M059J (cell line): ENCODE measurements around the gene PLGLB1. TPM values are rescaled to one million over a fixed set of nuclear protein-coding genes. Genes with fewer than 3 reads are reported as not detected.
"Not testable (repeated sequence)": the region's sequence is repeated elsewhere in the genome, so short reads cannot be mapped to it uniquely, and the experiment has no call there.

Experiments used
- DNase-seq: peaks from one replicate; pipeline ENCODE4 v3.0.0-alpha.2; 2012; ENCODE audit warnings: low read depth
- total RNA-seq: library from RNA; depleted of rRNA; stranded (reverse); fragments of >200 nt; shearing (Covaris generic); gene quantifications from 2 replicates; pipeline ENCODE4 v1.2.3, GENCODE V29; 2014; rRNA removed

Gene PLGLB1
- total RNA-seq, result 0.49 TPM in 1 of 2 replicates, not detected in the other

- DNase-seq, result not testable (repeated sequence)
These were observed at the start of gene PLGLB1 for GRCh38 chr2:87021744-87022143. Gene PLGLB1, minus strand, starts transcription at chr2:87021844. Its CDS starts 61 bp downstream, at chr2:87021783.

DNA sequence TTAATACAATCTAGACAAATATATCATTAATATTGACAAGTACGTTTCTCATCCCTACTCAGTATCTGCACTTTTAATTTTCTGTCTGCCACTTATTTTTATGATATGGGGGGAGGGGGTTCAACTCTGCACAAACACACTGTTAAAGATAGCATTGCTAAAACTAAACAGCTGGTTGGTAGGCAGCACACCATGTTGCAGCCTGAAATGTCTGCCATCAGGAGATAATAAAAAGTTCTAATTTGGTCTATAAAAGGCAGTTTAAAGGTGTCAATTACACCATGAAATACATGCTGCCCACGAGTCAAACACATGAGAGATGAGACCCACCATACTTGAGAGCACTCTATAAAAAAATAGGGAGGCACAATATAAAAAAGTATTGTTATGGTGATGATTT is 42.7 kb upstream of the PLGLB1 start:
- not testable (repeated sequence) for DNase-seq

DNA sequence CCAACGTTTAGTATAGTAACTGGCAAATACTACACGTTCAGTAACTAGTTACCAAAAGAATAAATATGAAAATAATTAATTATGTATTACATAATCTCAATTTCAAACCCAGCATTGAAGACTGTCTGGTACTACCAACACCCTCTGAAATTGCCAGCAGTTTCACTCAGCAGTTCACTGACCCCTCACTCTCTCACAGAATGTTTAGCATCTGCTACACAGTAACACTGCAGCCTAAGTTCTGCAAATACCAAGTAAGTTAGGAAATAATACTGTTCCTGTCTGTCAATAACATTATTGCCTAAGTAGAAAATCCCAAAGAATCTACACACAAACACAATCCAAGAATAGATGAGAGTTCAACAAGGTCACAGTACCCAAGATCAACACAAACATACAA is 41.8 kb upstream of the PLGLB1 start:
- not testable (repeated sequence) for DNase-seq

- not testable (repeated sequence) for DNase-seq
These were observed 39.9 kb upstream of the PLGLB1 start for GRCh38 chr2:87061519-87061918.

GRCh38 chr2:87057606-87058005 is 36.0 kb upstream of the PLGLB1 start:
- DNase-seq, result not testable (repeated sequence)

GRCh38 chr2:87056843-87057242 is 35.2 kb upstream of the PLGLB1 start:
- not testable (repeated sequence) for DNase-seq

GRCh38 chr2:87056435-87056834 is 34.8 kb upstream of the PLGLB1 start:
- DNase-seq, result not testable (repeated sequence)

- DNase-seq, result not testable (repeated sequence)
These were observed 32.7 kb upstream of the PLGLB1 start for GRCh38 chr2:87054375-87054774.

DNA sequence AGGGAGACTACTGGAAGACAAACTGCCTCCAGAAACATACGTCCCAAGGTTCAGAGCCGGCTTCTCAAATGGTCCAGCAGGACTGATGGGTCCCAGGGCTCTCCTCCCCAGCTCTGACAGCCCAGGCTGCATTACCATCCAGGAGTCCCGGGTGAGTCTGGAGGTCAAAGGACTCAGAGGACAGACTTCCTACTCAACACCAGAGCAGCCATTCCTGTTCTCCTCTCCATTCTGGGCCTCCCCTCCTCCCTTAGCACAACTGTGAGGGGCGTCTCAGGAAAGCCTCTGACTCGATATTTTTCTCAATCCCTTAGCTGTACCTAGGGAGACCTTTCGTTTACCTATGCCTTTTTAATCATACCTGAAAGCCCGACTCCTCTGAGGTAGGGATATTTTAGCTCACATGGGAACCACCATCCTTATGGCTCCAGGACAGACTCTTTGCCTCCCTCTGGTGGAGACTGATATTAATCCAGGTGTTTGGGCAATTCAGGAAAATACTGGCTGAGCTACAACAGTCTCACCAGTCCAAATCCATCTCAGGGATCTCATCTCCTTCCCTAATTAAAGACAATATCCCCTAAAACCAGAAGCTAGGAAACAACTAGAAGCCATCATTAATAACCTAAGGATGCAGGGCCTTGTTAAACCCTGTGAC is 19.8 kb upstream of the PLGLB1 start:
- not testable (repeated sequence) for DNase-seq

DNA sequence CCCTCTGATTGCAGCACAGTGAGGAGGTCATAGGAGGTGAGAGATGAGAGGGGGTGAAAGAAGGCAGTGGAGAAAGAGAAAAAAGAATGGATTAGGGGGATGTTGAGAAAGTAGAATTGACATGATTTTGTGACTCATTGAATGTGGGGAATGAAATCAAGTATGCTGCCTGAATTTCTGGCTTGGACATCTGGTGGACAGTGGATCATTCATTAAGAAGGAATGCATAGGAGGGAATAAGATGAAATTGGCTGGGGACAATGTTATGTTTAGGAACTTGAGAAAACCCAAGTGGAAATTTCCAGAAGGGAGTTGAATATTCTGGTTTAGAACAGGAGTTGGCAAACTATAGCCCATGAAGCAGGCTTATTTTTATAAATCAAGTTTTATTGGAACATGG is 7.0 kb upstream of the PLGLB1 start:
- DNase-seq, result not testable (repeated sequence)

DNA sequence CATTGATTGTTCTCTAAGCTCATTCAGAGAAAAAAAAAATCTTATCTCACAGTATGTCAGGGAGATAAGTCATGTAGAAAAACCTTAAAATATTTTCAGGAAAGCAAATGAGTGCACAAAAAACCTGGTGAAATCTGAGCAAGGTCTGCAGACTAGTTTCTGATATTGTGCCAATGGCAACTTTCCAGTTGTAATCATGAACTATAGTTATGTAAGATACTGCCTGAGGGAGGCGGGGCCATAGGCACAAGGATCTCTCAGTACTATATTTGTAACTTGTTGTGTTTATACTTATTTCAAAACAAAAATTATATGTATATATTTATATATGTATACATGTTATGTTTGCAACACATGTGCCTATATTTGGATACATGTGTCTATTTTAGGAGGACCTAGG is 5.2 kb upstream of the PLGLB1 start:
- not testable (repeated sequence) for DNase-seq

DNA sequence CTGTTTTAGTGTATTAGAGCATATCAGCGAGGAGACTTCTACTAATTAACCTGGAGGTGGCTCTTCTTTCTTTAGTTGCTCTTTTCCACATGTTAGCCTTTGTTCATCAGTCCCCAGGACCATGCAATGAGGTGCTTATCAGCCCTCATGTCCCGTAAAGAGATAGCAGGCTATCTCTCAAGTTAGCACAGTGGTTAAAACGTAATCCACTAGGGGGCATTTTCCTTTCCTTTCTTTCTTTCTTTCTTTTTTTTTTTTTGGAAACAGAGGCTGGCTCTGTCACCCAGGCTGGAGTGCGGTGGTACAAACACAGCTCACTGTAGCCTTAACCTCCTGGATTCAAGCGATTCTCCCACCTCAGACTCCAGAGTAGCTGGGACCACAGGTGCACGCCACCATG is 4.3 kb upstream of the PLGLB1 start:
- not testable (repeated sequence) for DNase-seq

DNA sequence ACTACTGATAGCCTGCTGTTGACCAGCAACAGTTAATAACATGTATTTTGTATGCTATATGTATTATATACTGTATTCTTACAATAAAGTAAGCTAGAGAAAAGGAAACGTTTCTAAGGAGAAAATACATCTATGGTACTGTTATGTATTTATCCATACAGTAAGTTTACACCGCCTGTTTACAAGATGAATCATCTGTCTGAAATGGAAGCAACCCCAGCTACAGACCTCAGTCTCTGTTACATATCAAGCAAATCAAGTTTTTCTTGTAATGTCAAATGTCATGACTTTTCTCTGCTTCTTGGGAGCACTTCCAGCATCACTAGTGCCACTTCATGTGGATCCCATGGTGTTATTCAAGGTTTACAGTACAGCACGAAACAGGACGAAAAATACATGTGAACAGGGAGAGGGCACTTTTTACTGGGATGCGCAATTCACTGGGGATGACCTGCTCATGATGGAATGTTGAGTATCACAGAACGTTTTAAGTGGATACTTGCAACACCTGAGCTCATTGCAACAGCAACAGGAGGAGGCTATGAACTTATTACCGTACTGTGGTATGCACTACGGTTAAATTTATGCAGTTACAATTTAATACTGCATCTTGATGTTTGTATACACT is 2.5 kb upstream of the PLGLB1 start:
- DNase-seq, result not testable (repeated sequence)

GRCh38 chr2:87021043-87021442 is 601 bp downstream of the PLGLB1 start:
- DNase-seq, result not testable (repeated sequence)

GRCh38 chr2:87019053-87019452 is 2.6 kb downstream of the PLGLB1 start:
- DNase-seq, result not testable (repeated sequence)

DNA sequence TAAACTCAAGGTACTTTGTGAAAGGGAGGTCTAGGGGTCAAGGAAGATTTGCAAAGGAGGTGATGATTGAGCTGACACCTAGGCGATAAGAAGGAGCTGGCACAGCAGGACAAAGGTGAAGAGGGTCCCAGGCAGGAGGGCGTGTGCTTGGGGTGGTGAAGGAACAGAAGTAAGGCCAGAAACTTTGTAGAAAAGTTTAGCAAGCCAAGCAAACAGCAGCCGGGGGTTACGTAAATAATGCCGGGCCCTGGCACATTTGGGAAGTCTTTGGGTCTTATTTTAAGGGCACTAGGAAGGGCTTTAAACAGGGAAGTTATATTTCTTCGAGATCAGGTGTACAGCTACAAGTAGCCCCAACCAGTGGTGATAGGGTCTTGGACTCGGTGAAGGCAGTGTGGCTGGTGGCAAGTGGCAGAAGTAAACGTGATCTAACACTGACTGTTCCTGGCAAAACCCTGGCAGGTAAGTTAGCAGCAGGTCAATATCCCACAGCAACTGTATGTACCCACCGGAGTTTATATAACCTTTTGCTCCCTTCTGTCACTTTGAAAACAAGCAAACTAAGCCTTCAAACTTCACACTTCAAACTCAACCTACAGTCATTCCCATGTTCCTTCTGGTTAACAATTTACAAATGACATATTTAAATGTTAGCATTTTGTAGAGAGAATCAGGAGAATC is 7.0 kb downstream of the PLGLB1 start:
- not testable (repeated sequence) for DNase-seq

GRCh38 chr2:87004398-87004797 is 17.2 kb downstream of the PLGLB1 start:
- not testable (repeated sequence) for DNase-seq

Other genes with a start within 250 kb of the PLGLB1 start
- gene CD8A, start 230.9 kb downstream of the PLGLB1 start, total RNA-seq, result not detected in 2 replicates
- gene CD8B, start 160.0 kb downstream of the PLGLB1 start, total RNA-seq, result not detected in 2 replicates
- 0.12 TPM in 1 of 2 replicates, not detected in the other for gene RGPD1, start 79.7 kb downstream of the PLGLB1 start, total RNA-seq